GM04503 (cell line): Measurements from ENCODE around the gene WBP4.
"Not testable (repeated sequence)": the region's sequence is repeated elsewhere in the genome, so short reads cannot be mapped to it uniquely, and the experiment has no call there.

ENCODE experiments used
- DNase-seq: peaks from one replicate; pipeline ENCODE4 v3.0.0-alpha.2; 2012; ENCODE audit warnings: low read depth

Gene WBP4

DNA sequence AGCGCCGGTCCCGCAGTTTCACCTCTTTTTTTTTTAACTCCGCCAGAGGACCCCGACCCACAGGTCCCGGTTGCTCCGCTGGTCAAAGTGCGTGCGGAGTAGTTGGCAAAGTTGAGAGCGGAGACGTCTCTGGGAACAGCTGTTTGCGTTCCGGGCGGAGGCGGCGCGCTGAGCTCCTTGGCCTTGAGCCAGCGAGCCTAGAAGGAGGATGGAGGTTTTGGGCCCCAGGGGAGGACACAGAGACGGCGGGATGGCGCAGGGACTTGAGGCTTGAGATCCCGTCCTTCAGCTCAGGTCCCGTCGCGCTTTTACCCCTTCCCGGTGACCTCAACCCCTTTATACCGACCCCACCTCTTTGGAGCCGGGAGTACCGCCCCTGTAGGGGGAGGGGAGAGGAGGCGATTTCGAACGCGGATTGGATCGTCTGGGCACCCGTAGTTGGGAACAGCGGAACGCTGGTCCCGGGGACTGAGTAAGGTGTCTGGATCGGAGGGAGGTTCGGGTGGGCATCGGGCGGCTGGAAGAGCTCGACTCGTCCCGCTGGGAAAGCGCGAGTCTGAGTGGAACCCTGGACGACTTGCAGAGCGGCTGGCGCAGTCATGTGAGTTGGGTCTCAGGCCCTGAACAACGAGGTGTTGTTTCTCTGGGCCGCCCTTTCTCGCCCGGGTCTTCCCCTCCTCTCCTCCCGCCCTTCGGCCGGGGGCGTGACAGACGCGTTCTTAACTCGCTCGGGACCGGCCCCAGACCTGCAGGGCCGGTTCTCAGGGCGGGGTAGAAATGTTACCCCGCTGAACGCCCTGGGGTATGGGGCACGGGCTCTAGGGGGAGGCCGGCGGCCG lies at the start of gene WBP4:
WBP4 (plus strand) TSS at position 435 of the 839 bp plus-strand sequence; CDS start at position 600, 165 bp downstream.
- DNase-seq: peak; percentile 83

DNA sequence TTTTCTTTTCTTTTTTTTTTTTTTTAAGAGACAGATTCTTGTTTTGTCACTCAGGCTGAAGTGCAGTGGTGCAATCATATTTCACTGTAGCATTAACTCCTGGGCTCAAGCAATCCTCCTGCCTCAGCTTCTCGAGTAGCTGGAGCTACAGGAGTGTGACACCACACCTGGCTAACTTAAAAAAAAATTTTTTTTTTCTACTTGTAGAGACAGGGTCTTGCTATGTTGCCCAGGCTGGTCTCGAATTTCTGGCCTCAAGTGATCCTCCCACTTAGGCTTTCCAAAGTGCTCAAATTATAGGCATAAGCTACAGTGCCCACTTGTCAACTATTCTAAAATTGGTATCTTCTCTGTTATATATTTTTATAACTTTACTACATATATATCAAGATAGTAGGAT lies 48.8 kb upstream of the WBP4 start:
- no peak for DNase-seq

GRCh38 chr13:41013835-41014234 lies 47.5 kb upstream of the WBP4 start:
- DNase-seq: no peak

DNA sequence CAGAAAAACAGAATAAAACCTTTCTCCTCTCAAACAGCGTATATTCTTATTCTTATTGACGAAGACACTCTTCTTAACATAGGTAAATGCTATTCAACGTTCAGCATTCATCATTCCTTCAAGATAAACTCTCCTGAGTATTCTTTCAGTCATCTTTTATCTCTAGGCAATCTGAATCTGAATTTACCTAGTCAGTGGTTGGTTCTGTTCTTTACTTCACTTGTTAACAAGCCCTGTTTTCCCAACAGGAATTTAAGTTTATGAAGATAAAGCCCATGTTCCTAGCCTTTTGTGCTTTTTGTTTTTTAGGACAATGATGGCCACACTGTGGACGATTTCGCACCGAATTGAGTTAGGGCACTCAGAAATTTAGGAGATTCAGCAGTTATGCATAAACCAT lies 45.4 kb upstream of the WBP4 start:
- DNase-seq: no peak

- no peak for DNase-seq
Observed at GRCh38 chr13:41017159-41017558, 44.1 kb upstream of the WBP4 start.

DNA sequence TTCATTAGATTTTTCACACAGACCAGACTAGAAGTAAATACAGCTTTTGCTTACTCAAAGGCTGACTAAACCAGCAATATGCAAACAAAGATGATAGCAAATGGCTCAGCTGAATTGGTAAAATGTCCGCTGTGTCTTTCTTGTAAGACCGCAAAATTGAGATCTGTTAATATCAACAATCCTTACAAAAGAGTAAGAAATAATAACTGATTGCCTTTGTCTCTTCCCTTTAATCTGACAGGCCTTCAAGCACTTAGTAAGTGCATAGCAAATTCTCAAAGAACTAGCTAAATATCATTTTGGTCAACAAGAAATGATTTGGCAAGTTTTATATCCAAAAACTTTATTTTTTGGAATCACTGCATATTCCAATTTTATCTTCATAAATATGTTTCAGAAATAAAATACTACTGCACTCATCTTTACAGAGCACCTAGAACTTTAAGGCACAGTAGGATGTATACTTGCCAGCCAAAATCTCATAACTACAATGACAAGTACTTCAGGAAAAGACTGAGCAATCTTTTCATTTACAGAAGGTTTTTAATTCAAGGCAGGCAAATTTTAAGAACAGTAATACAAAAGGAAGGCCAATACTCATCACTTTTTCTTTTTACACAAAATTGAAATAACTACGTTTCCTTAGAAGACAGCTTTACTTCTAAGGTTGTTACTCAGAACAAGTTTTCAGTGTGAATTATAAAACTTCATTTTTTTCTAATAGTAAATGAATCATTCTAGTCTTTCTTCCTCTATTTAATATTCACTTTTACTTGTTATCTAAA lies 43.3 kb upstream of the WBP4 start:
- DNase-seq: no peak

DNA sequence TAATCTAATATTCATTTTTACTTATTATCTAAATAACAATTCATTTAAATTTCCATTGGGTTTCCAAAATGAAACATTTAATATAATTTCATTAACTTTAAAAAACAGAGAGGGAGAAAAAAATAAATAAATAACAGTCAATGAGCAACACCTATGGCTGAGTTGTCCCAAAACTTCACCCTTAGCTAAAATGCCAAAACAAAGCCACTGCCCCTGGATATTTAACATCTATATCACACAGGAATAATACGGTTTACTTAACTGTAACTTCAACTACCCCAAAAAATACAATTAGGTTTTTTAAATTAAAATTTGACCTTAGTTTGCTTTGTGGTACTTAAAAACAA lies 42.7 kb upstream of the WBP4 start:
- no peak for DNase-seq

DNA sequence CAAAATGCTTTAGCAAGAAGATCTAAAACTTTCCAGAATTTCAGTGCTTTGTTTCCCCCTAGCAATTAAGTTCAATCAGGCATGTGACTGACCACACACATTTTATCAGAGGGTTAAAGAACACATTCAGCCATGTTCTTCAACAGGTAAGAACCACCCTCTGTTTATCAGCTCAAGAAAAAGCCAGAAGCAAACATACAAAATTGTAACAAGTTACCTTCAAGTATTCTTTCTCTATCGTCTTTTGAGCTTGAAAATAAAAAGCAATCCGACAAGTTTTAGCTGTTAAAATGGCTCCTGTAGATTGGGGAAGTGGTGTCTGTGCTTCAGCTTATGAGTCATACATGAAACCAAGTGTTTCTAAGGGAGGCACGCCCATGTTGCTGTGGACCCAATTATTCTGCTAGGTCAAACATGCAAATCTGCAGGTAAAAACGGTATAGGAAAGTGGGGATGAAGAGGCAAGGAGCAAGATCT lies 42.3 kb upstream of the WBP4 start, which contains the start of gene ELF1:
ELF1 (minus strand) TSS at position 306 of the 477 bp plus-strand sequence. CDS start 37,262 bp downstream, outside the sequence.
- DNase-seq: no peak

DNA sequence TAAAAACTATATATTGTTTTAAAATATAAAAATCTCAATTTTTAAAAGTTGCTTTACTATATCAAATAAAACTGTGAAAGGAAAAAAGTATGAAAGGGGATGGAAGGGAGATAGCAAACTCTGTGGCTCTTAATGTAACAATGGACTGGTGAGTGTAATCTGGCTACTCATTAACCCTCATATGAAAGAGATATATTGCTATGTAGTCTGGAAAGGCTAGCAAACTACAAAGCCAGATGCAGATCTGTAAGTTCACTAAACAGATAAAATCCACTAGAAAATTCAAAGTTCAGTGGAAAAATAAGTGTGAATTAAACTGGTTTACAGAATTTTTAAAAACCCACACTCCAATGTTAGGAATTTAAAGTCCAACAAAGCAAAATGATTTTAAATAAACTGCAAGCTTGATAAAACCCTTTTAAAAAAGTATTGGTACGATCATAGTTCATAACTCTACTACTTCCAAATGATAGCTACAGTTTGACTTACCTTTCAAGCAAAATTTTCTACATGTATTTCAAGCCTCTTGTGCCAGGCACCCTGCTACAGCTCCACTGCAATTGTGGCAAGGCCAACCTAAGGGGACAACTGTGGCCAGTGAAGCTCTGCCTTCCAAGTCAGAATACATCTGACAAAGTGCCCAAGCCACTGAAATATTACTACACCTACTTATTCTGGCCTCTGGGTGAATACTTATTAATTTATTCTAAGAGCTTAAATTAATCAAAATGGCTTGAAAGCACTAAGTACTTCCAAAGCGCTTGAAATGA lies 41.5 kb upstream of the WBP4 start:
- no peak for DNase-seq

DNA sequence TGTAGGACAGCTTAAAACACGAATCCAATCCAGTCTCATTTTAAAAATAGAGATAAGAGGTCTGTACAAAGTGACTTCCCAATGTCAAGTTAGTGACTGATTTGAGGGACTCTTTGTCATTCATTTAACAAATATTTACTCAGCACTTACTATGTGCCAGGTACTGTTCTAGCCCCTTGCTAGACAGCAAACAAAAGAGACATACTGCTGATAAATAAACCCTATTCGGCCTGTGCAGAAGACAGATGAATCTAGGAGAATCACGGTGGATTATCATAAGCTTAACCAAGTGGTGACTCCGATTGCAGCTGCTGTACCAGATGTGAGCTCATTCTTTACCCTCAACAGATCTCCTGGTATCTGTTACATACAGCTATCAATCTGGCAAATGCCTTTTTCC lies 35.8 kb upstream of the WBP4 start:
- DNase-seq: no peak

DNA sequence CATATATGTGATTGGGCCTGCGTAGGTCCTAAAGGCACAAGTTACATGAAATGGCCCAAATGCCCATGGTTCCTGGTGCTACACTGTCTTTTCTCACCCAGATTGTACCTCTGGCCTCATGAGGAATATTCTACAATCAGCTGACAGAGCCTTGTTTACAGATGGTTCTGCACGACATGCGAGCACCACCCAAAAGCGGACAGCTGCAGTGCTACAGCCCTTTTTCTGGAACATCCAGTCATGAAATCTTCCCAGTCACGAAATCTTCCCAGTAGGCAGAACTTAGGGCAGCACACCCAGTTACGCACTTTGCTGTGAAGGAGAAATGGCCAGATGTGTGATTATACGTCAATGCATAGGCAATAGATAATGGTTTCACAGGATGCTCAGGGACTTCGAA lies 34.5 kb upstream of the WBP4 start:
- DNase-seq: no peak

- no peak for DNase-seq
Observed at GRCh38 chr13:41028051-41028450, 33.3 kb upstream of the WBP4 start.

DNA sequence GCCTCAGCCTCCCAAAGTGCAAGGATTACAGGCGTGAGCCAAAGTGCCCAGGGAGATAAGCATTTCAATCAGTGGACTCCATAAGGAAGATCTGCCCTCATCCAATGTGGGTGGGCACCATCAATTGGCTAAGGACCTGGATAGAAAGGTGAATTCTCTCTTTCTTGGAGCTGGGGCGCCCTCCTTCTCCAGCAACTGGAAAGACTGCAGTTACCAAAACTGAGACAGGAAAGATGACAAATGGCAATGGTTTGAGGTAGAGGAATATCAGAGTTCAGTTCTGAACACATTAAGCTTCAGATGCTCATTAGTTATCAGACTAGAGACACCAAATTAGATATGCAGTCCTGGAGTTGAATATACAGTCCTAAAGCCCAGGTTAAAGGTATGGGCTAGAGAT lies 31.7 kb upstream of the WBP4 start:
- no peak for DNase-seq

GRCh38 chr13:41032691-41033376 lies 28.5 kb upstream of the WBP4 start:
- DNase-seq: no peak

DNA sequence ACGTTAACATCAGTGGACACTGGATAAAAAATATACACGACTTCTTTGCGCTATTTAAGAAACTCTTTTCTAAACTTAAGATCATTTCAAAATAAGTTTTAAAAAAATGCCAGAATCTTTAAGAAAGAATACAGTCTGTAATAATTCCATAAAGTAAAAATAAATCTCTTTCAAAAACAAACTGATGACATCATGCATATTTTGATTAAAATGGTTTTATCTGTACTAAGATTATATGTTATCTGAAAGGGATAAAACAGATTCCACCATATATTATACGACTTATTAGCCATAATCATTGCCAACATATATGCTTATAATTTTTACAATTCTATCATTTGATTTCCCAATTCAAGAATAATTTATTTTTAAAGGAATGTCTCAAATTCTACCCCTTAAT lies 26.9 kb upstream of the WBP4 start:
- no peak for DNase-seq

- DNase-seq: no peak
Observed at GRCh38 chr13:41034881-41035280, 26.4 kb upstream of the WBP4 start.

DNA sequence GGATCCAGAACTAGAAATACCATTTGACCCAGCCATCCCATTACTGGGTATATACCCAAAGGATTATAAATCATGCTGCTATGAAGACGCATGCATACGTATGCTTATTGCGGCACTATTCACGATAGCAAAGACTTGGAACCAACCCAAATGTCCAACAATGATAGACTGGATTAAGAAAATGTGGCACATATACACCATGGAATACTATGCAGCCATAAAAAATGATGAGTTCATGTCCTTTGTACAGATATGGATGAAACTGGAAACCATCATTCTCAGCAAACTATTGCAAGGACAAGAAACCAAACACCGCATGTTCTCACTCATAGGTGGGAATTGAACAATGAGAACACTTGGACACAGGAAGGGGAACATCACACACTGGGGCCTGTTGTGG lies 24.8 kb upstream of the WBP4 start:
- DNase-seq: not testable (repeated sequence)

DNA sequence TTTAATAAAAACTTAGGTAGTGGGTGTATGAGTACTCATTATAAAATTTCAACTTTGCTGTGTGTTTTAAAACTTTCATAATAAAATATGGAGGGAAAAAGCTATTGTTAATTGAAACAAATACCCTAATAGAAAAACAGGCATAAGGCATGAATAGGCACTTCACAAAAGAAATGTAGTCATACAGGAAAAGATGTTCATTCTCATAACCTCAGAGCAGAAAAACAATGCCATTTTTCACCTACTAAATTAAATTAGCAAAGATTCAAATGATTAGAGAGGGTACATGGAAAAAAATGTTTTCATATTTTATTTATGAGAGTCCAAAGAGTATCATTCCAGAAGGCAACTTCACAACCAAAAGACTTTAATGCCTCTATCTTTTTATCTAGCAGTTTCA lies 21.6 kb upstream of the WBP4 start:
- DNase-seq: no peak

DNA sequence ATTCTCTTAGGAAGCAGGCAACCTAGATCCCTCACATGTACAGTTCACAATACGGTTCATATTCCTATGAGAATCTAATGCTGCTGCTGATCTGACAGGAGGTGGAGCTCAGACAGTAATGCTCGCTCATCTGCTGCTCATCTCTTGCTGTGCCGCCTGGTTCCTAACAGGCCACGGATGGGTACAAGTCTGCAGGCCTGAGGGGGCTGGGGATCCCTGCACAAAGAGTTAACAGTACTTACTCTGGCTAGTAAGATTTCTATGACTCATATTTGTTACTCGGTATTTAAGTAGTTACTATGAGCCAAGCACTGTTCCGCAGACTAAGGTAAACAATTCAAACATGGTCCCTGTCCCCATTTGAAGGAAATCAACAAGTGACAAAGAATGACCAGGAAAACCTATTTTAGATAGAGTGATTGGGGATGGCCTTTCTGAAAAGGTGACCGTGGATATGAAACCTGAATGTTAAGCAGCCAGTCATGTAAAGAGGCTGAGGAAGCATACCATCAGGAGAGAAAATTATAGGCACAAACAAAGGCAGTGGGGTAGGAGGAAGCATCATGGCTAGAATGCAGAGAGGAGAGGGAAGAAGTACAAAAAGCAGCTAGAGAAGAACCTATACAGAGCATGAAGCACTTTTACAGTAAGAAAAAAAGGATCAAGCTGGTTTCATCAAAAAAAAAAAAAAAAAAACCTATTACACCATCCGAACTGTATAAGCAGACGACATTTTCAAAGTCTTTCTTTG lies 20.6 kb upstream of the WBP4 start:
- no peak for DNase-seq

DNA sequence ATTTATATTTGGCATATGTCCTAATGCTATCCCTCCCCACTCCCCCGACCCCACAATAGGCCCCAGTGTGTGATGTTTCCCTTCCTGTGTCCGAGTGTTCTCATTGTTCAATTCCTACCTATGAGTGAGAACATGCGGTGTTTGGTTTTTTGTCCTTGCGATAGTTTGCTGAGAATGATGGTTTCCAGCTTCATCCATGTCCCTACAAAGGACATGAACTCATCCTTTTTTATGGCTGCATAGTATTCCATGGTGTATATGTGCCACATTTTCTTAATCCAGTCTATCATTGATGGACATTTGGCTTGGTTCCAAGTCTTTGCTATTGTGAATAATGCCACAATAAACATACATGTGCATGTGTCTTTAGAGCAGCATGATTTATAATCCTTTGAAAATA lies 18.9 kb upstream of the WBP4 start:
- not testable (repeated sequence) for DNase-seq

- no peak for DNase-seq
Observed at GRCh38 chr13:41048640-41049039, 12.7 kb upstream of the WBP4 start.
